SU-DHL-6 (cell line): ENCODE data around the gene PTGES2.

Experiments
- H2AFZ ChIP-seq: fragments of 200-600 bp; sonication (generic); 2 replicates; pipeline ENCODE4 v1.6.1; 2014; ENCODE audit warnings: low read depth, mild to moderate bottlenecking, moderate library complexity, mixed read lengths, antibody characterized with exemption, low read length; ENCODE audit not compliant: severe bottlenecking
- H3F3A ChIP-seq: fragments of 200-600 bp; shearing (Covaris generic); 2 replicates; pipeline ENCODE4 v1.6.0; 2016; ENCODE audit warnings: antibody characterized with exemption, mild to moderate bottlenecking; ENCODE audit not compliant: insufficient read depth
- H3K27ac ChIP-seq: fragments of 200-600 bp; sonication (generic); 2 replicates; pipeline ENCODE4 v1.5.1; 2016; ENCODE audit warnings: low read depth, mild to moderate bottlenecking, low read length, moderate library complexity, mixed read lengths
- H3K27me3 ChIP-seq: fragments of 200-600 bp; sonication (generic), shearing (Covaris generic); 2 replicates; pipeline ENCODE4 v1.6.0; 2014; ENCODE audit warnings: mild to moderate bottlenecking, low read length
- H3K36me3 ChIP-seq: fragments of 200-600 bp; sonication (generic); 2 replicates; pipeline ENCODE4 v1.6.1; 2014; ENCODE audit warnings: mild to moderate bottlenecking, low read length, mixed read lengths
- H3K4me2 ChIP-seq: fragments of 300-600, 200-600 bp; shearing (Covaris generic), sonication (generic); 2 replicates; pipeline ENCODE4 v1.6.0; 2014; ENCODE audit warnings: low read length, low read depth, mild to moderate bottlenecking; ENCODE audit not compliant: poor library complexity, severe bottlenecking
- H3K4me3 ChIP-seq: fragments of 200-600 bp; sonication (generic); 2 replicates; pipeline ENCODE4 v1.5.1; 2014; ENCODE audit warnings: antibody characterized with exemption, low read length, mild to moderate bottlenecking, mixed read lengths; ENCODE audit not compliant: insufficient read depth, poor library complexity, severe bottlenecking
- H3K79me2 ChIP-seq: fragments of 200-600 bp; sonication (generic); 2 replicates; pipeline ENCODE4 v1.6.1; 2014; ENCODE audit warnings: mild to moderate bottlenecking, low read length, moderate library complexity; ENCODE audit not compliant: insufficient read depth
- H3K9ac ChIP-seq: fragments of 200-600 bp; sonication (generic); 2 replicates; pipeline ENCODE4 v1.7.0; 2014; ENCODE audit warnings: mild to moderate bottlenecking, low read length
- H3K9me2 ChIP-seq: fragments of 200-600 bp; sonication (generic); replicated peaks from 2 replicates; pipeline ENCODE4 v1.6.1; 2014; ENCODE audit warnings: low read length; ENCODE audit not compliant: insufficient read depth
- H3K9me3 ChIP-seq: fragments of 200-600 bp; sonication (generic); 2 replicates; pipeline ENCODE4 v1.6.1; 2014; ENCODE audit warnings: low read length, mixed read lengths; ENCODE audit not compliant: insufficient read depth
- H4K20me1 ChIP-seq: fragments of 200-600 bp; sonication (generic); 2 replicates; pipeline ENCODE4 v1.6.1; 2014; ENCODE audit warnings: low read depth, mild to moderate bottlenecking, antibody characterized with exemption, low read length, moderate library complexity, mixed read lengths
- EZH2phosphoT487 ChIP-seq: fragments of 200-600 bp; sonication (generic), shearing (Covaris generic); conservative IDR thresholded peaks from 2 replicates; pipeline ENCODE4 v1.6.1; 2018; ENCODE audit warnings: mild to moderate bottlenecking, antibody characterized with exemption, low read length, moderate library complexity, mixed read lengths
- TF ChIP-seq, protein P1 (sequence below): fragments of 200-600 bp; sonication (generic); IDR thresholded peaks from one replicate; pipeline ENCODE4 v1.5.1; 2017; ENCODE audit warnings: antibody characterized with exemption, mild to moderate bottlenecking, low read length, moderate library complexity; ENCODE audit not compliant: insufficient read depth, poor library complexity, severe bottlenecking

Gene PTGES2

DNA sequence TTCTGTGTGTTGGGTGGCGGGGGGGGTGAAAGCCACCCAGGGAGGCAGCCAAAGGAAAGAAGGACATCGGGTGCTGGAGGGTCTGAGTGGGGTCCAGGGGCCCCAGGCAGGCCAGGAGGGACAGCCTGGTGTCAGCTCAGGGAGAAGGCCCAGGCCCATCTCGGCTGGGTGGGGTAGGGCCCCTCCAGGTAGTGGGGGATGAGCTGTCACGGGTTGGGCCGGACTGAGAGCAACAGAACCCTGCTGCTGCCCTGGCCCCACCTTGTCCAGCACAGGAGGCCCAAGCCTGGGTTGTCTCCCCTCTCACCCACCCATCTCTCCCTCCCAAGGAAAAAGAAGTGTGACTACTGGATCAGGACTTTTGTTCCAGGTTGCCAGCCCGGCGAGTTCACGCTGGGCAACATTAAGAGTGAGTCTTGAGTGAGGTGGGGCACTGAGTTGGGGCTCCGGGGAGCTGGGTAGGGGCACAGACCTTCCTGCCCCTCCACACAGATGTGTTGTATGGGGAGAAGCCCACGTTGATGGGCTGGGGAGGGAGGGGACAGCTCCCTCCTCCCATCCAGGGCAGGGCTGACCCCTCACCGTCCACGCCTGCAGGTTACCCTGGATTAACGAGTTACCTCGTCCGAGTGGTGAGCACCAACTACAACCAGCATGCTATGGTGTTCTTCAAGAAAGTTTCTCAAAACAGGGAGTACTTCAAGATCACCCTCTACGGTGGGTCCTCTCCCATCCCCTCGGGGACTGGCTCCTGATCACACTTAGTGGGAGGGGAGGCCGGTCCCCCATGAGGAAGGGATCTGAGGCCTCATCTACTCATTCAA lies 24.0 kb upstream of the PTGES2 start:
- H3K4me3 ChIP-seq = no peak overlapping the region
- H2AFZ ChIP-seq = no peak overlapping the region
- H3K9ac ChIP-seq = no peak overlapping the region
- no peaks in the 10 kb centered on the region for H3K36me3 ChIP-seq
- no peak overlapping the region for H3K4me2 ChIP-seq
- H4K20me1 ChIP-seq = no peaks in the 10 kb centered on the region
- no peak for TF ChIP-seq EZH2phosphoT487
- TF ChIP-seq, protein P1, sequence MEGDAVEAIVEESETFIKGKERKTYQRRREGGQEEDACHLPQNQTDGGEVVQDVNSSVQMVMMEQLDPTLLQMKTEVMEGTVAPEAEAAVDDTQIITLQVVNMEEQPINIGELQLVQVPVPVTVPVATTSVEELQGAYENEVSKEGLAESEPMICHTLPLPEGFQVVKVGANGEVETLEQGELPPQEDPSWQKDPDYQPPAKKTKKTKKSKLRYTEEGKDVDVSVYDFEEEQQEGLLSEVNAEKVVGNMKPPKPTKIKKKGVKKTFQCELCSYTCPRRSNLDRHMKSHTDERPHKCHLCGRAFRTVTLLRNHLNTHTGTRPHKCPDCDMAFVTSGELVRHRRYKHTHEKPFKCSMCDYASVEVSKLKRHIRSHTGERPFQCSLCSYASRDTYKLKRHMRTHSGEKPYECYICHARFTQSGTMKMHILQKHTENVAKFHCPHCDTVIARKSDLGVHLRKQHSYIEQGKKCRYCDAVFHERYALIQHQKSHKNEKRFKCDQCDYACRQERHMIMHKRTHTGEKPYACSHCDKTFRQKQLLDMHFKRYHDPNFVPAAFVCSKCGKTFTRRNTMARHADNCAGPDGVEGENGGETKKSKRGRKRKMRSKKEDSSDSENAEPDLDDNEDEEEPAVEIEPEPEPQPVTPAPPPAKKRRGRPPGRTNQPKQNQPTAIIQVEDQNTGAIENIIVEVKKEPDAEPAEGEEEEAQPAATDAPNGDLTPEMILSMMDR = no peak
- no peaks in the 10 kb centered on the region for H3K79me2 ChIP-seq
- no peaks in the 10 kb centered on the region for H3K9me2 ChIP-seq
- H3K27me3 ChIP-seq = no peaks in the 10 kb centered on the region
- H3K9me3 ChIP-seq = no peaks in the 10 kb centered on the region
- no peak overlapping the region for H3K27ac ChIP-seq
- H3F3A ChIP-seq = no peaks in the 10 kb centered on the region

DNA sequence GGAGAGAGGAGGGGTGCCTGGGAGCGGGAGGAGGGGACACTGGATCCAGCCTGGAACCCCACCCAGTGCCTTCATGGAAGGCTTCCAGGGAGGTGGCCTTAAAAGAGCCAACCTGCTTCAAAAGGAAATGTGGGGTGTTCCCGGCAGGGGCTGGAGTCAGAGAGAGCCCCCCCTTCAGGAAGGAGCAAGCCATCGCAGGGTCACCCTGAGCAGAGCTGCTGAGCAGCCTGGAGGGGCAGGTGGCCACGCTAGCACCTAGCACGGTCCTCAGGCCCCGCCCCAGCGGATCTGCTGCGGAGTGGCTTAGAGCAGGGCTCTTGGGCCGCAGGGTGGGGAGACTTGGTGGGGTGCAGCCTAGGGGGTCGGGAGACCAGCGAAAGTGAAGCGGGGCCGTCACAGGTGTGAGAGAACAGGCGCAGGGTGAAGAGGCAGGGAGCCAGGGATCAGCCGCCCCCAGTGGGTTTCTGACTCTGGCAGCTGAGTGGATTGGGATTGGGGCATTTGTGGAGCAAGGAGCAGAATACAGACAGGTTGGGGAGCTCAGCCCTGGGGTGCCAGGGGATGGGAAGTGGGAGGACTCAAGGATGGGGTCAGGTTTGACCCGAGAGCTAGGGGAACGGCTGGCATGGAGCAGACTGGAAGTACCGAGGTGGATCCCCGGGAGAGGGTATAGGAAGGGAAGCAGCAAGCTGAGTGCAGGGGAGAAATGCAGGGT lies 23.2 kb upstream of the PTGES2 start:
- no peak overlapping the region for H3K4me2 ChIP-seq
- no peaks in the 10 kb centered on the region for H3K36me3 ChIP-seq
- H2AFZ ChIP-seq = no peak overlapping the region
- H3K27ac ChIP-seq = no peak overlapping the region
- H3K79me2 ChIP-seq = no peaks in the 10 kb centered on the region
- no peaks in the 10 kb centered on the region for H3K9me2 ChIP-seq
- H4K20me1 ChIP-seq = no peaks in the 10 kb centered on the region
- H3K27me3 ChIP-seq = no peaks in the 10 kb centered on the region
- no peak overlapping the region for H3K4me3 ChIP-seq
- H3K9me3 ChIP-seq = no peaks in the 10 kb centered on the region
- no peaks in the 10 kb centered on the region for H3F3A ChIP-seq
- no peak for TF ChIP-seq EZH2phosphoT487
- TF ChIP-seq, protein P1 = peak; percentile 18
- H3K9ac ChIP-seq = no peak overlapping the region

DNA sequence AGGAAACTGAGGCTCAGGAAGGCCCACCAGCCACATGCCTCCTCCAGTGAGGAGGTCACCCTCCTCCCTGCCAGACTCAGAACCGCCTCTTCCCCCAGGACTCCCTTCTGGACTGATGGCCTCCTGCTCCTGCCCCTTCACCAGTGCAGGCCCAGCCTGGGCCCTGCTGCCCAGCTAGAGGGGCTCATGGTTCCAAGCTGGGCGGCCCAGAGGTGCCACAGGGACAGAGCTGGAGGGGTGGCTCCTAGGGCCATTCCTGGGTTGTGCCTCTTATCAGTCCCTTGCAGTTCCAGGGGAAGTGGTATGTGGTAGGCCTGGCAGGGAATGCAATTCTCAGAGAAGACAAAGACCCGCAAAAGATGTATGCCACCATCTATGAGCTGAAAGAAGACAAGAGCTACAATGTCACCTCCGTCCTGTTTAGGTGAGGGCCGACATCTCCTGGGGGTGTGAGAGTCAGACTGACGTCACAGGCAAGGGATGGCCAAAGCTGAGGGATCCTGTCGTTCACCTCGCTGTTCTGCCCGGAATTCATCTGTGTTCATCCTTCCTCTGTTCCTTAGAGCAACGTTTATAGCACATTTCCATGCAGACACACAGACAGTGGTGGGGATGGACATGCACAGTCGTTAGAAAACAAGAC lies 22.5 kb upstream of the PTGES2 start:
- H3K36me3 ChIP-seq = no peaks in the 10 kb centered on the region
- H3K9ac ChIP-seq = no peak overlapping the region
- no peak overlapping the region for H2AFZ ChIP-seq
- no peaks in the 10 kb centered on the region for H3F3A ChIP-seq
- no peaks in the 10 kb centered on the region for H3K9me2 ChIP-seq
- H3K4me2 ChIP-seq = no peak overlapping the region
- no peak overlapping the region for H3K4me3 ChIP-seq
- H3K79me2 ChIP-seq = no peaks in the 10 kb centered on the region
- no peaks in the 10 kb centered on the region for H3K9me3 ChIP-seq
- no peaks in the 10 kb centered on the region for H4K20me1 ChIP-seq
- no peak for TF ChIP-seq EZH2phosphoT487
- TF ChIP-seq, protein P1 = no peak
- H3K27ac ChIP-seq = no peak overlapping the region
- H3K27me3 ChIP-seq = no peaks in the 10 kb centered on the region
